IPS-NIHi11 (cell line): ENCODE data around the gene ARMC5.
A peak's percentile ranks its signal among the peaks of the same experiment; 100 is the strongest.
"Not testable (repeated sequence)": the region's sequence is repeated elsewhere in the genome, so short reads cannot be mapped to it uniquely, and the experiment has no call there.

Experiments used
- DNase-seq: peaks from one replicate; pipeline ENCODE4 v3.0.0; 2012; ENCODE audit warnings: mixed read lengths, low spot score

The ARMC5 gene

DNA sequence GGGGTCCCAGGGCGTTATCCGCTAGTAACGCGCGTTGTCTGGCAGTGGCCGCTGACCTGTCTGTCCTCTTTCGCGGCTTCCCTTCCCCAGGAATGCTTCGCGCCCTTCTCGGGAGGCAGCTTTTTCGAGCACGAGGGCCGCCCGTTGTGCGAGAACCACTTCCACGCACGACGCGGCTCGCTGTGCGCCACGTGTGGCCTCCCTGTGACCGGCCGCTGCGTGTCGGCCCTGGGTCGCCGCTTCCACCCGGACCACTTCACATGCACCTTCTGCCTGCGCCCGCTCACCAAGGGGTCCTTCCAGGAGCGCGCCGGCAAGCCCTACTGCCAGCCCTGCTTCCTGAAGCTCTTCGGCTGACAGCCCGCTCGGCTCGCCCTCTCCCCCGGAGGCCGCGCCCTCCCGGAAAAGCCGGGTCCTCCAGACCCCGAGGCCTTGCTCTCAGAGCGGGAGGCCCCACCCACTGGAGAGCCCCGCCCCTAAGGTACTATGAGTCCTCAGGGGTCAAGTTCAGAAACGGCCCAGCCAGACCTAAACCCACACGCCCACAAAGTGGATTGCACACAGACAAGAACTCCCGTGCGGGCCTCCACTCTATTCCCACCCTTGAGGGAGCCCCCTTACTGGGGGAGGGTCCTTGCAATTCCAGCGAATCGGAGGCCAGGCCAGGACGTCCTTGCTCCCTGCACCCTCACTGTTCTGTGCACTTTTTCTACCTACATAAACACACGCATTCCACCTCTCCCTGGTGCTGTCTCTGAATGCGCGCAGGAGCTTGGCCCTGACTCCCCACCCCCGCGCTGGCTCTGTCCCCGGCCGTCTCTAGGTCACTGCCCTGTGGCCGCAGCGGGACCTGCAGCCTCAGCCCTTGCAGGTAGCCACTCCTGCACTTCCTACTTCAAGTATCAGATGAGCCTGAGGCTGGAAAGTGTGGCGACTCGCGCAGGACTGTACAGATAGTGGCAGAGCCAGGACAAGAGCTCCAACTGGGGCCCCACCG is 18.2 kb downstream of the ARMC5 start:
- peak; percentile 80 for DNase-seq

- DNase-seq: no peak
Observed at GRCh38 chr16:31478956-31479355, 19.7 kb downstream of the ARMC5 start.

DNA sequence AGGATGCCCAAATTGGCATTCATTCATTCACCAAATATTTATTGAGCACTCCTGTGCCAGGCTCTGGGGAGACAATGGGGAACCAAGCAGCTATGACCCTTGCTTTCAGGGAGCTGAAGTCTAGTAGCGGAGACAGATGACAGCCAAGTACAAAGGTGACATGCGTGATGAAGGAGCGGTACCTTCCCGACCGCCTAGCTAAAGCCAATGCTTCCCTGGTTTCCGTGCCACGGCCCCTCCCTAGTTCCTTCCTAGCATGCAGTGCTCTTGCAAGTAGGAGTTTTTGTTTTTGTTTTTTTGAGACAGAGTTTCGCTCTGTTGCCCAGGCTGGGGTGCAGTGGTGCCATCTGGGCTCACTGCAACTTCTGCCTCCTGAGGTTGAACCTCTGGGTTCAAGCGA is 20.4 kb downstream of the ARMC5 start:
- no peak for DNase-seq

DNA sequence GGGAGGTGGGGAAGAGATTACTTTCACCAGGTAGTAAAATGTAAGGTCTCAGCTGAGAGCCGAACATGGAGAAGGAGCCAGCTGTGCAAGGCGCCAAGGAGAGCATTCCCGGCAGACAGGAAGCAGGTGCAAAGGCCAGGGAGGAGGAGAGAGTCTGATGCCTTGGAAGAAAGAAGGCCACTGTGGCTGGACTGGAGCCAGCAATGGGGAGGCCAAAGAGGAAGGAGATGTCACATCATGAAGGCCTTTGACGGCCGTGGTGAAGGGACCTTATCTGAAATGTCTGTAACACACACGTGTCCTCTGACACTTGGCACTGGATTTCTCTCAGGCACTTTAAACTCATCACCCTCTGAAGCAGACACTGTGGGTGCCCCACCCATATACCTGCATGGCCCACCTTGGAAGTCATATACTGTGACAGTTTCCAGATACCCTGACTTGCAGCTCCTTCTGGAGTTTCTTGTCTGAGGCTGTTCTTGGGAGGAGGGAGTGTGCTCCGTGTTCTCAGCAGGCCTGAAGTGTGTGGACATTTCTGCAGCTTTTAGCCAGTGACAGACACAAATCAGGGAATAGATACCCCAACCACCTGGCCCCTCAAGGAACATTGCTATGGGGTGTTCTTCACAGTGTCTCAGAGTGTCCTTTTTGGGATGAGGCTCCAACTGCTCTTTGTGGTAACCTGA is 21.7 kb downstream of the ARMC5 start:
- no peak for DNase-seq

GRCh38 chr16:31483081-31483480 is 23.8 kb downstream of the ARMC5 start, which contains the start of gene SLC5A2:
TSS of gene SLC5A2 (plus strand) at chr16:31483123. CDS start at chr16:31483137, 14 bp downstream.
- no peak for DNase-seq

GRCh38 chr16:31484048-31484447 is 24.7 kb downstream of the ARMC5 start:
- not testable (repeated sequence) for DNase-seq

DNA sequence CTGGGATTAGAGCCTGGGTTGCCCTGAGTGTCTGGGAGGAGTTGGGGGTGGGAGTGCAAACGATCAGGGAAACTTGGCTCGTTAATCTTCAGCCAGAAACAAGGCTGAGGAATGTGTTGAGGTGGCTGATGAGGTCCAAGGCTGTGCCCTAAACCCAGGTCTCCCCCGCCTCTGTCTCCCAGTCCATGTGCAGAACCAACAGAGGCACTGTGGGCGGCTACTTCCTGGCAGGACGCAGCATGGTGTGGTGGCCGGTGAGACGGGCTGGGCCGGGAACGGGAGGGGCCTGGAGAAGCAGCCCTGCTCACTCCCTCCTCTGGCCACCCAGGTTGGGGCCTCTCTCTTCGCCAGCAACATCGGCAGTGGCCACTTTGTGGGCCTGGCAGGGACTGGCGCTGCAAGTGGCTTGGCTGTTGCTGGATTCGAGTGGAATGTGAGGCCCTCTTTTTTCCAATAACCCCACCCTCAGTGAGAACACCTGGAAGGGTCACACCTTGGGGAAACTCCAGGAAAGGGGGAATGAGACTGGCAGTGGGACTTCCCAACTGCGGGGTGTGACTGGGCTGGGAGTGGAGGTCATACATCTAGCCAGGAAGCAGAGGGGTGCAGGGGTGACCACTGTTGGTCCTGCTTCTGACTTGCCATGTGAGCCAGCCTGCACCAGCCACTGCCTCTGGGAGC is 25.3 kb downstream of the ARMC5 start:
- peak; percentile 50 for DNase-seq

- no peak for DNase-seq
Observed at GRCh38 chr16:31485571-31485970, 26.3 kb downstream of the ARMC5 start.

GRCh38 chr16:31486045-31486444 is 26.7 kb downstream of the ARMC5 start:
- DNase-seq: no peak

- DNase-seq: no peak
Observed at GRCh38 chr16:31487071-31487719, 27.9 kb downstream of the ARMC5 start.

DNA sequence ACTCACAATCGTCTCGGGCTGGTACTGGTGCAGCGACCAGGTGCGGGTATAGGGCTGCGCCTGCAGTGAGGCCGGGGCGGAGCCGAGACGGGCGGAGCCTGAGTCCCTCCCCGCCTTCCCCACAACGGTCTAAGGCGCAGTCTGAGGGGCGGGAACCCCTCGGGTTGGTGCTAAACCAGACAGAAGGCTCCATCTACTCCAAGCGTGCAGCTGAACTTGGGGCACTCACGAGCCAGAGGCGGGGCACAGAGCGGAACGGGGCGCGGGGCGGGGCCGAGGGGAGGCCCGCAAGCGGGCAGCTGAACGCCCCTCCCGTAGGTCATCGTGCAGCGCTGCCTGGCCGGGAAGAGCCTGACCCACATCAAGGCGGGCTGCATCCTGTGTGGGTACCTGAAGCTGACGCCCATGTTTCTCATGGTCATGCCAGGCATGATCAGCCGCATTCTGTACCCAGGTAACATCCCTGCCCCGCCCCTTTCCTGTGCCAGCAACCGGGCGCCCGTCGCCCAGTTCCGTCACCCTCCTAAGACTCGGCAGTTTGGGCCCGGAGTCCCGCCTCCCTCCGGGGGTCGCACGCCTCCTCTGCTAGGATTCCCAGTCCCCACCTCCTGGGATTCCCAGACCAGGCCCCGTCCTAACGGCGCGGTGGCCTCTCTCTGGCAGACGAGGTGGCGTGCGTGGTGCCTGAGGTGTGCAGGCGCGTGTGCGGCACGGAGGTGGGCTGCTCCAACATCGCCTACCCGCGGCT is 28.6 kb downstream of the ARMC5 start:
- peak; percentile 91 for DNase-seq

DNA sequence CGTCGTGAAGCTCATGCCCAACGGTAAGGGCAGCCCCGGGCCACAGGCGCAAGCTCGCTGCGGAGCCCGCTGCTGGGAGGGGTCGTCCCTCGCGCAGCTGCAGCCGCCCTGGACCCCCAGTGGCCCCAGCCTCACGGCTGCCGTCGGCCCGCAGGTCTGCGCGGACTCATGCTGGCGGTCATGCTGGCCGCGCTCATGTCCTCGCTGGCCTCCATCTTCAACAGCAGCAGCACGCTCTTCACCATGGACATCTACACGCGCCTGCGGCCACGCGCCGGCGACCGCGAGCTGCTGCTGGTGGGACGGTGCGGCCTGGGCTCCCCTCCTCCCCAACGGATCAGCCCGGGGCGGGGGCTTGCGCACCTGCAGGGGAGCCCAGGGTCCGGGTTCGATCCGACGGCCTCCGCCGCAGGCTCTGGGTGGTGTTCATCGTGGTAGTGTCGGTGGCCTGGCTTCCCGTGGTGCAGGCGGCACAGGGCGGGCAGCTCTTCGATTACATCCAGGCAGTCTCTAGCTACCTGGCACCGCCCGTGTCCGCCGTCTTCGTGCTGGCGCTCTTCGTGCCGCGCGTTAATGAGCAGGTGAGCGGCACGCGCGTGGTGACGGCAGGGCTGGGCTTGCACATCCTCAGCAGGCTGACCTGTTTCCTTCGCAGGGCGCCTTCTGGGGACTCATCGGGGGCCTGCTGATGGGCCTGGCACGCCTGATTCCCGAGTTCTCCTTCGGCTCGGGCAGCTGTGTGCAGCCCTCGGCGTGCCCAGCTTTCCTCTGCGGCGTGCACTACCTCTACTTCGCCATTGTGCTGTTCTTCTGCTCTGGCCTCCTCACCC is 29.4 kb downstream of the ARMC5 start:
- DNase-seq: peak; percentile 53

- DNase-seq: no peak
Observed at GRCh38 chr16:31489298-31489564, 29.9 kb downstream of the ARMC5 start.

GRCh38 chr16:31489616-31490584 is 30.6 kb downstream of the ARMC5 start:
- DNase-seq: no peak

GRCh38 chr16:31491778-31492418 is 32.6 kb downstream of the ARMC5 start:
- no peak for DNase-seq

DNA sequence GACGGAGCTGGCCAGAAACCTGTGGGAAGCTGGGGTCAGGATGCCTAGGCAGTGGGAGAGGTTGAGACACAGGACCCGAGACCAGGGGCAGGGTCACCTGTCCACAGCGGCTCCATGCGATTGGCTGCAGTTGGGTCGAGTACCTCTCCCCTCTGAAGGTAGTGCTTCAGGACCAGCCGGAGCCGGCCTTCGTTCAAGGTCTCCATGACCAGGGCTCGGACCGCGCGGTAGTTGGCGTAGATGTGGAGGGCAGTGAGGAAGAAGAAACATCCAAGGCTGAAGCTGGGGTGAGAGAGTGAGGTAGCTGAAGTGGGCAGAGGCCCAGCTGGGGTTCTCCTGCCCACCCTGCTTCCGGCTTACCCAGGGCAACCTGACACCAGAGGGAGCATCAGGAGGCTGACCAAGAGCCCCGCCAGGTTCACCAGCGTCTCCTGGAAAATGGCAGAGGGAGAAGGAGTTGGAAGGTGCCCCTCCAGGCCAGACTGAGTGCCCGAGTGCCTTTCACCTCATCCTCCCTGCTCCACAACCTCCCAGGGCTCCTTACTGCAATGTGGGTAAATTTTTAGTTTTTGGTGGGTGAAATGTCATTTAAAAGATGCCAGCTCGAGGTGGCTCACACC is 34.3 kb downstream of the ARMC5 start:
- no peak for DNase-seq

DNA sequence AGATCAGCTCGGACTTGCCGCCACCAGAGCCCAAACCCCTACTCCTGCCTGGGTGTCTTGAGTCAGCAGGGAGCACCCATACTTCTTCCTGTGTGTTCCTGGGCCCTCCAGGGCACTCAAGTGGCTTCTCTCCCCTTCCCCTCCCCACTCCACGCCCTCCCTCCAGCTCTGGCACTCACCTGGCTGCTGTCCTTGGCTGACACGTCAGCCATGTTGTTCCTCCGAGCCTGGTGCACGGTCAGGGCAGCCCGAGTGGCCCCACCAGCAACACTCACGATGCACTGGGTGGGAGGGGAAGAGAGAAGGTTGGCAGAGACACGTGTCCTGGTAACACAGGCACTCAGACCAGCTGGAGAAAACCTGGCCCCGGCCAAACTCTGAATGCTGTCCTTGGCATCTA is 37.4 kb downstream of the ARMC5 start:
- DNase-seq: no peak

- no peak for DNase-seq
Observed at GRCh38 chr16:31498493-31498892, 39.2 kb downstream of the ARMC5 start.
